ENCODE data around the gene HBE1.

- no peak for TF ChIP-seq POLR2A (IDR thresholded peaks at IDR 0.05; ENCODE audit: low read depth, low read length)
- no peak for TF ChIP-seq SMC3 (IDR thresholded peaks at IDR 0.05; ENCODE audit: low read depth, low read length)
- no peak for TF ChIP-seq USF2 (IDR thresholded peaks at IDR 0.05; ENCODE audit: low read depth, low read length)
Measured at GRCh38 chr11:5240458-5240857, 29.3 kb downstream of the HBE1 start.
